GM21825 (cell line): ENCODE measurements around the gene TMEM141.

Source experiments
- ATAC-seq: cut with Tn5 transposase; IDR thresholded peaks from one replicate; pipeline ENCODE4 v1.9.1; 2021; ENCODE audit warnings: mild to moderate bottlenecking, moderate library complexity; ENCODE audit not compliant: unreplicated experiment

TMEM141 gene

DNA sequence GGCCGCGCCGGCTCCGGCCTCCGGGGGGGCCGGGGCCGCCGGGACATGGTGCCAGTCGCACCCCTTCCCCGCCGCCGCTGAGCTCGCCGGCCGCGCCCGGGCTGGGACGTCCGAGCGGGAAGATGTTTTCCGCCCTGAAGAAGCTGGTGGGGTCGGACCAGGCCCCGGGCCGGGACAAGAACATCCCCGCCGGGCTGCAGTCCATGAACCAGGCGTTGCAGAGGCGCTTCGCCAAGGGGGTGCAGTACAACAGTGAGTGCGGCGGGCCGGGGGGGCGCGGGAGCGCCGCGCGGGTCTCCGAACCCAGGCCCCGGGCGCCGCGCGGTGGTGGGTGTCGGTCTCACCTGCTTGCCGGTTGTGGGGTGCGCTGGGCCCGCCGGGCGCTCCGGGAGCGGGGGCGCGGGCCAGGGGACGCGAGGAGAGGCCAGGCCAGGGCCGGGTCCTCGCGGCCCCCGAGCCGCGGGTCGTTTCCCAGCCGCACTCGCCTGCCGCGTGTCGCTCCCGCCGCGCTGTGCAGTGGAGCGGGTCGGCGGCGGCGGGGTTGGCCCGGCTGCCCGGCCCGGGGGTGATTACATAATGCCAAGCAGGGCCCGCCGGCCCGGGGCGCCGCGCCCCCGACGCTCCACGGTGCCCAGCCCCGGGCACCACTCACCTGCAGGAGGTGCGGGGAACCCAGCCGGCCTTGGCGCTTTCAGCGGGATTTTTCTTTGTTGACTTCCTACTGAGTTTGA is 17.1 kb downstream of the TMEM141 start:
- peak; percentile 31 for ATAC-seq

DNA sequence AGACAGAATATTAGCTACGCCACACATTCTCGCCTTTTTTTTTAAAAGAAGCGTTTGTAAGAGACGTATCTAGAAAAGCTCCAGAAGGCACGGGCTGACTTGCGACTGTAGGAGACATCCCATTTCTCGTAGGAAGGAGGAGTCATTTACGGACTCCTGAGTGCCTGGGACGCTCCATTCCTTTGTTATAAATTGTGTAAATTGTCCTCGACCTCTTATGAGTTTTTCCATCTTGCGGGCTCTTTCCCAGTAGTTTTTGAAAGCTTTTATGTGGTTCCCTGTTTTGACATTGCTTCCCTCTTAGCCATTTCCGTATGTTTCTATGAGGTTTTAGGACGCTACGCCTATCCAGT is 17.6 kb downstream of the TMEM141 start:
- no peak for ATAC-seq

DNA sequence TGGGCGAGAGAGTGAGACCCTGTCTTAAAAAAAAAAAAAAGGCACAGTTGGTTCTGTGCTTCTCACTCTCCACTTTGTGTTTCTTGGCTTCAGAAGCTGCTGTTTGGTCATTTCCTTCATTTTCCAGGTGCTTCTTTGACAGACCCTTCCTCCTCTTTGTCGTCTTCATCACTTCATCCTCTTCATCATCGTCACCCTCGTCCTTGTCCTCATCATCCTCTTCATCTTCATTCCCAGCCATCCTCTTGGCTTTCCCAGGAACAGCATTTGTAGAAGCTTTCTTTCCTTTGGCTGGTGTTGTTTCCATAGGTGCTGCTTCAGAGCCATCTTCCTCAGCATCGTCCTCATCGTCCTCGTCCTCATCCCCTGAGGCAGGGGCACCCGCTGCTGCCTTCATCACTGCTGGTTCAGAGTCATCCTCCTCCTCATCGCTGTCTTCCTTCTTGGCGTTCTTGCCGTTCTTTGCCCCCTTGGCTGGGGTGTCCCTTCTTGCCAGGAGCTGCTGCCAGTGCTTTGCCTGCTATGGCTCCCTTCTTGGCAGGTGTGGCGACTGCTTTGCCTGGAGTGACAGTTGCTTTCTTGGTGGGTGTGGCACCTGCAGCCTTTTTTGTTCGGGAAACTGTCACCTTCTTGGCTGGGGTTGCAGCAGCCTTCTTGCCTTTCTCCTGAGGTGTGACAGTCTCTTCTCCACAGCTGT is 23.7 kb downstream of the TMEM141 start:
- ATAC-seq: no peak

DNA sequence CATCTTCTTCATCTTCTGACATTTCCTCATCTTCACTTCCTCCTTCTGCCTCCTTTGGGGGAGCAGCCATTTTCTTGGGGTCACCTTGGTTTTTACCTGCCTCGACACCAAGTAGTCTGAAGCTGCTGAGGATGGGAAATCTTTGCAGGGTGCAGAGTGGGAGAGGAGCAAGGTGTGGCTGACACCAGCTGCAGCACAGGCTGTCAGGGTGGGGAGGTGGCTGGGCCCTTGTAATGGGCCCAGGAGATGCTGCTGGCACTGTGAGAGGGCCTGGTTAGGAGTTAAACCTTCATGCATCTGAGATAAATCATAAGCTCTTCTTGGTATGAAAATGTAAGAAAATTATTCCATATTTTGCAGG is 24.3 kb downstream of the TMEM141 start:
- no peak for ATAC-seq

DNA sequence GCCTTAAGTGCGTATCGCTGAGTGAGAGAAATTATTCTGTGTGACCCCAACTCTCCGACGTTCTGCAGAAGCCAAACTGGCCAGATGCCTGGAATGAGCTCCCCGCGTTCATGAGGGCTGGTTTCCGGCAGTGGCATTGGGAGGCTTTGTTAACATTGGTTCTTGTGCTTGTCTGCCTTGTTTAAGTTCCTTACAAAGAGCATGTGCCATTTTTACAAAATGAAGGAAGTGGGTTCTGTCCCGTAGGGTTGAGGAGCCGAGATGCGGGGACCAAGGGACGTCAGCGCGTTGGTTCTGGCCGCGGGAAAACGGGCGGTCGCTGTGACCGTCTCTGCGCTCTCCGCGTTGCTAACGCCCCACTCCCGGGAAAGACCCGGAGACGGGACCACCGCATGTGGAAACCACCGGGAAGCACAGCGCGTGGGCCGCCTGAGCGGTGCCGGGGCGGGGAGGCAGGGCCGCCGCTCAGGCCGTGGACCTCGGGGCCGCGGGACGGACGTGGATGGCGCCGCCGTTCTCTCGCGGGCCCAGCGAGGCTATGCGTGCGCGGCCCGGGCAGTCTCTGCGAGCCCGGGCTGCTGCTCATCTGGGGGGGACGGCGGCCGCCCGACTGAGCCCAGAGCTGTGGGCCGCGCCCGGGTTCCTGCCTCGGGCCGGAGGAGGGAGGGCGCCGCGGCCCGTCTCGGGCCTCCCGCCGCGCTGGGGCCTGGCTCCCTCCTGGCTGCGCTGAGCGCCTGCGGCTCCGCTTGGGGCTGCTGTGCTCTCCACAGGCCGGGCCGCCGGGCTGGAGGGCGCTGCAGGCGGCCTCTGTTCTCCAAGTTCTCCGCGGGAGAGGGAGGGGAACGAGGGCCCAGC is 30.1 kb downstream of the TMEM141 start:
- no peak for ATAC-seq

DNA sequence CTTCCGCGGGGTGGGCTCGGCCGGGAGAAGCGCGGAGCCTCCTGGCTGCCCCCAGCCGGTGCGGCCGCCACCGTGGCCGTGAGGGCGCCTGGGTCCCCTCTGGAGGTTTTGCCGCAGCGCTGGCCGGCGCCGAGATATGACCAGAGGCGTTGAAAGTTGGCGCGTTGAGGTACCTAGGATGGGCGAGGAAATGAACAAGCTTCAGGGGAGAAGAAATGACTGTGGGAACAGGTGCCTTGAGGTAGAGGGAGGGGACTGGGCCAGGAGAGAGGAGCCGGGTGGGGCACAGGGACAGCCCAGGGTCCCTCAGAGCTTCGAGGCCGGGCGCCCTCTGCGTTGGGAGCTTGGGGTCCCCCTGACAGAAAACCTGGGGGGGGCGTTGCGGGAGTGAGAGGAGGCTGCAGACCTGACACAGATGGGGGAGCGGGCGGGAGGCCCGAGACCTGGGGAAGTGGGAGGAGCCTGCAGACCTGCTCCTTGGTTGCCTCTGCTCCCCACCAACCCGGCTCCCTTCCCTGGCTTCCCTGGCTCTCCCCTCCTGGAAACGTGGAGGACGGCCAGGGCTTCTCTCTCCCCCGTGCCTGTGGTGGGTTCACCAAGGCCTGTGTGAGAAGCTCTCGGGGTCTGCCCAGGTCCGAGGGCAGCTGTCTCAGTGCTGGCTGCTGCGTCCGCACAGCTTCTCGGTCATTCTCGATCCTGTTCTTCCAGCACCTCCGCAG is 30.8 kb downstream of the TMEM141 start:
- ATAC-seq: no peak

DNA sequence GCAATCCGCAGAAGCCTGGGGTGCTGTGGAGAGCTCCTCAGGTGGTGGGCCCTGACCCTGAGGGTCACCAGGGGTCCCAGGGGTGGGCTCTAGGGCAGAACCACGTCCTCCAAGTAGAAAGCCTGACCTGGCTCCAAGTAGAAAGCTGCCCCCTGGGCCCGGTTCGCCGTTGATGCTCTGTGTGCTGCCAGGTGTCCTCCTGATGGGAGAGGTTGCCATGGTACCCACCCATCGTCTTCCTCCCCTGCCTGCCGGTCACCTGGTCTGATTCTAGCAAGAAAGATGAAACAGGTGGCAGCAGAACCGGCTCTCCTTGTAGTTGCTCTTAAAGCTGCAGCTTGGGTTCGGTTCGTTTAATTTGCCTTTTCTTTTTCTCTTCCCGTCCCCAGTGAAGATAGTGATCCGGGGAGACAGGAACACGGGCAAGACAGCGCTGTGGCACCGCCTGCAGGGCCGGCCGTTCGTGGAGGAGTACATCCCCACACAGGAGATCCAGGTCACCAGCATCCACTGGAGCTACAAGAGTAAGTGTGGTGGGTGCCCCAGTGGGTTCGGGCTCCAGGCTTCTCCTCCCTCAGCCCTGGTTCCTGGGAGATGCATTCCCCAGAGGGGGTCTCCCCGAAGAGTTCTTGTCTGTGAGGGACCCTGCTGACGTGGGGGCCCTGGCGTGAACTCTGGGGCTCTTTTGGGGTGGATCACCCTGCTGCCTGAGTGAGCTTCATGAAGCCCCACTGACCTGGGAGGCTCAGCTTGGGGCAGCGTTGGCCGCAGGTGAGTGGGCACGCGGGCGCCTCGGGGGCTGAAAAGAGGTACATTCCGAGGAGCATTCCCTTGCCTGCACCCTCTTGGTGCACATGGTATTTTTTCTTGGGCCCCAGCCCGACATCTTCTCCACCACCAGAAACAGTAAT is 32.2 kb downstream of the TMEM141 start:
- no peak for ATAC-seq

DNA sequence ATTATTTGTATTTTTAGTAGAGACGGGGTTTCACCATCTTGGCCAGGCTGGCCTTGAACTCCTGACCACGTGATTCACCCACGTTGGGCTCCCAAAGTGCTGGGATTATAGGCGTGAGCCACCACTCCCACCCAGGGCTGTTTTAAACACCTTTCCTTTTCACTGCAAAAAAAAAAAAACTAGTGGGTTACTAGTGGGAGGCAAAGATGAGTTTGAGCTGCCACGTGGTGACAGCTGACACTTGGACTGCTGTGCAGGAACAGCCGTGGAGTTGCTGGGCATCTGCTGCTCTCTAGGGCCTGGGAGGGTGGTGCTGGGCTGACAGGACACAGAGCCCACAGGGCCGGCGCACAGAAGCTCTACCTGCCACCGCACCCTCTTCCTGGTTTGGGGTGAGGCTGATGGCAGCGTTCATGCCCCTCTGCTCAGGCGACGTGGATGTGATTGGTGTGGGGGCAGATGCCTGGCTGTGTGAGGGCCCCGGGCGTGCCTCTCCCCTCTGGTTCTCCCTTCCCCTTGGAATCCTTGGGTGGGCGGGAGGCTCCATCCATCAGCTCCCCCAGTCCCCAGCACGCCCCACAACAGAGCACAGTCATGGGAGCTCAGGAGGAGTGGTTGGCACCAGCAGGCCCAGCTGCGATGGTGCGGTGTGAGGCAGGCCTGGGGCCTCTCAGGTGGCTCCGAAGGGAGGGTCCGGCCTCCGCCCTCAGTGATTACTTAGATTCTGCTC is 33.5 kb downstream of the TMEM141 start:
- no peak for ATAC-seq

DNA sequence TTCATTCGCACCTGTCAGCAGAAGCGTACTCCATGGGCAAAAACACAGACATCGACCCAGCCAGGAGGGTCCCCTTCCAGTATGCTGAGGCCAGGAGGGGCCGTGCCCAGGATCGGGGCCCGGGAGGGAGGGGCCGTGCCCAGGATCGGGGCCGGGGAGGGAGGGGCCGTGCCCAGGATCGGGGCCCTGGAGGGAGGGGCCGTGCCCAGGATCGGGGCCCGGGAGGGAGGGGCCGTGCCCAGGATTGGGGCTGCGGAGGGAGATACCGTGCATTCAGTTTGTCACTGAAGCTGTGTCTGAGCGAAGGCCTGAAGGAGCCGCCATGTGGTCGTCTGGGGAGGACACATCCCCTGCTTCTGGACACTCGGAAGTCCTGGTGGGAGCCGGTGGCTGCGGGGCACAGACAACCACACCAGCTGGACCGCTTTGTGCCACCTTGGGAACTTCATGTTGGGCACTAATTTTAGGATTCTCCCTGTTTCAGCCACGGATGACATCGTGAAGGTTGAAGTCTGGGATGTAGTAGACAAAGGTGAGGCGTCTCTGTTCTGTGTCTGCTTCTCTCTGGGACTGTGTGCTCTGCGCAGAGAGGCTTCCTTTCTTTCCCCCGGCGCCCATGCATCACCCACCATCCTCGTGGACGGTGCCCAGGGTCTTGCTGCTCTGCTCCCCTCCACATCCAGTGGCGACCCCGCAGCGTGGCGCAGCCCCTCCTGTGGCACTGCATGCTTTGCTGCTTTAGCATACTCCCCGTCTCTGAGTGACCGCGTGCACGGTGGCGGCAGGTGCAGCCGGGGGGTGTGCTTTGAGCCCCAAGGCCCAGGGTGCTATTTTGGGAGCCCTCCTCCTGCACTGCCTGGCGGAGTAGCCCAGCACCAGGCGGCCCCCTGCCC is 34.4 kb downstream of the TMEM141 start:
- no peak for ATAC-seq

DNA sequence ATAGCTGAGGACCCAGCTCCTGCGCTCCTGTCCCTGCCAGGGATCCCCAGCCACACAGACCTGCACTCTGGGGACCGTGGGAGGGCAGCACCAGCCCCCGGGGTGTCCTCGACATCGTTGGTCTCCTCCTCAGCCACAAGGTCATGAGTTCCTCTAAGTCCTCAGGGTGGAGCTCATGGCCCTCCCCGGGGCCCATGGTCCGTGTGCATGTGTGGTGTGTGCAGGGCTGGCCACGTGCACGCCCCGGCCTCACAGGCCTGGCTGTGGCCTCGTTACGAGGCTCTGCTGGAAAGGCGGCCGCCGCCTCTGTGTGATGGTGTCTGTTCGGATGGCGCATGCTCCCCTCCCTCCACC is 35.0 kb downstream of the TMEM141 start:
- ATAC-seq: no peak

DNA sequence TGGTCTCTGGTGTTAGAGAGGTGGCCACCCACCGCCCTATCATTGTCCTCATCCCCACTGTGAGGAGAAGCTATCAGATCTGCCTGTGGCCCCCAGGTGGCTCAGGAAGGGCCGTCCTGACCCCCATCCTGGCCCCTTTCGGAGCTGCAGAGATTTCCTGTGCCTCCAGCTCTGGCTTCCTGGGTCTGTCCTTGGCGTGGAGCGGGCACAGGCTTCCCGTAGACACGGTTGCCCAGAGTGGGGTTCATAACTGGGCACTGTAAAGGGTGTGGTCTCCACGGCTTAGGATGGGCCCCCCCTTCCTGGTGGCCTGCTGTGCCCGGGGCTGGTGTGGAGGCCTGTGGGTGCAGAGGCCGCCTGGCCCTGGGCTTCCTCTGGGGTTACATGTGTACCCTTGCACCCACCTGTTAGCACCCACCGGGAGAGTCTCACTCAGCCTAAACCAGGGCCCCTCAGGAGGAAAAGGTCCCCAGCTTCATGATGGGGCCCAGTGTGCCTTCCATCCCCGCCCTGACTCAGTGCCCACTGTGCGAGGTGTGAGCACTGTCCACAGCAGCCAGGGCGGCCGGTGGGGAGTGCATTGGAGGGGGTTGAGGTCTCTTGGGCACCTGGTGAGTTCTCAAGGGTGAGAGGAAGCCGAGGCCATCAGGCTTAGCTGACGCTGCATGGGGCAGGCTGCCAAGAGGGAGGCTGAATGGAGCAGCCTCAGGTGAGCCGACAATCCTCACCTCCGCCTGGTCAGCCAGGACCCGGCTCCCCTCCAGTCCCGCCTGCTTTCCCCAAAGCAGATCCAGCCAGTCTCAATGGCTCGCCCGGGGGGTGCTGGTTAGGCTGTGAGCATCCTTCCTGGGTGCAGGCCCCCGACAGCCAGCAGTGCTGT is 35.8 kb downstream of the TMEM141 start:
- ATAC-seq: no peak

DNA sequence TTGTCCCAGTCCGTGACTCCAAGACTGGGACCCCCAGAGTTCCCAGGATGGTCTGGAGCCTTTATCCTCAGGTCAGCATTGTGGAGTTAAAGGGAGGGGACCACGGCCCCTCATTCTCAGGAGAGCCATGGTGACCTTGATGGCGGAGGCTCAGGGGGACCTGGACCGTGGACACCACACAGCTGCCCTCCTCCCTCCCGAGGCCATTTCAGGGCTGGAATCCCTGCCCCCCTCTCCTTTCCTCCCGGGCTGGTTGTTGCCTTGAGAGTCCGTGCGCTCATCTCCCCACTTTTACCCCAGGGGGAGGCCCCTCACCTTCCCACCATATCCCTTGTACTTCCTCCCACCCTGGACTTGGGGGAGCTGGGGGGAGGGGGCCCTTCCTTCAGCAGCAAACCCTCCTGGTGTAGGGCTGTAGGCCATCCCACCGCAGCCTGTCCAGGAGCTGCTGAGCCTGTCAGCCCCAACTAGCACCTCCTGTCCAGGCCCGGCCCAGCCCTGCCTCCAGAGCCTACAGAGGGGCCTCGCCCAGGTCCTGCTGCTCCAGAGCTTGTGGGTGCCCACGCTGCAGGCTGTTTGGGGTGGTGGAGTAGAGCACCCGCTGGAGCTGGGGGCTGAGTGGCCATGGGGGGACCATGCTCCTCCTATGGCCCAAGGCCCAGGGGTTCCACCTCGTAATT is 36.8 kb downstream of the TMEM141 start:
- no peak for ATAC-seq

DNA sequence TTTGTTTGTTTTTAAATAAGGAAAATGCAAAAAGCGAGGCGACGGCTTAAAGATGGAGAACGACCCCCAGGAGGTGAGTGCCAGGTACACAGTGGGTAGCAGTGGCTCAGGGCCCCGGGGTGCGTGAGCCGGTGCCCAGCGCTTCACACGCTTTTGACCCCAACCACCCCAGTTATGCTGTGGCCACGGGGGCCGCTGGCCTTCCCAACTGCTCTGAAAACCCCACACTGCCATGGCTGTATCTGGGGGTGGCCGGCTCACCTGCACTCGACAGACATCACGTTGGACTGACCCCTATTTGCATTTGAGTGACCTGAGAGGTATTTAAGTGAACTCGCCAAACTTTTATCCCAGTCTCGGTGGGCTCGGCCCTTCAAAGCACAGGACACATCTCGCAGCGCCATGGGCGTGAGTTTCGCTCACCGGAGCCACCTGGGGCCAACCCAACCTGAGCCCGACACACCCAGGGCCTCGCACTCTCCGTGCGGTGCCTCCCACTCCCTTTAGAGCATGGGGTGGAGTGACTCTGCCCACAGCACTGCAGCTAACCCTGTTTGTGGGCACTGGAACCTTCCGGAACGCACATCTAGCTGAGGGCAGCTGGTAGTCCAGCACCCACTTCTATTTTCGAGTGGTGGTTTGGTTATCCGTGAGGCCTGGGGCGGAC is 37.5 kb downstream of the TMEM141 start:
- no peak for ATAC-seq

DNA sequence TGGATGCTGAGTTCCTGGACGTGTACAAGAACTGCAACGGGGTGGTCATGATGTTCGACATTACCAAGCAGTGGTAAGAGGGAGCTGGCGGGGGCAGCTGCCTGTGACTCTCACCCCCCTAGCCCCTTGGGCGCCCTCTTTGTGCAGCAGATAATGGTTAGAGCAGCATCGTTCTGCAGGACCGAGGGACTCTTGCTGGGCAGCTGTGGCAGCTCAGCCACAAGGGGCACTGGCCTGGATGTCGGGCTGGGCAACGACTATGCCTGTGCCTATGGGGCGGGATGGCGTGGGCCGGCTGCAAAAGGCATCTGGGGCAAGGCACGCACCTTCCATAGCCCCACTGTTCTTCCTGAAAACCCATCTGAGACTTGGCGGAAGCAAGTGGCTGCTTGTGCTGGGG is 38.3 kb downstream of the TMEM141 start:
- ATAC-seq: no peak

DNA sequence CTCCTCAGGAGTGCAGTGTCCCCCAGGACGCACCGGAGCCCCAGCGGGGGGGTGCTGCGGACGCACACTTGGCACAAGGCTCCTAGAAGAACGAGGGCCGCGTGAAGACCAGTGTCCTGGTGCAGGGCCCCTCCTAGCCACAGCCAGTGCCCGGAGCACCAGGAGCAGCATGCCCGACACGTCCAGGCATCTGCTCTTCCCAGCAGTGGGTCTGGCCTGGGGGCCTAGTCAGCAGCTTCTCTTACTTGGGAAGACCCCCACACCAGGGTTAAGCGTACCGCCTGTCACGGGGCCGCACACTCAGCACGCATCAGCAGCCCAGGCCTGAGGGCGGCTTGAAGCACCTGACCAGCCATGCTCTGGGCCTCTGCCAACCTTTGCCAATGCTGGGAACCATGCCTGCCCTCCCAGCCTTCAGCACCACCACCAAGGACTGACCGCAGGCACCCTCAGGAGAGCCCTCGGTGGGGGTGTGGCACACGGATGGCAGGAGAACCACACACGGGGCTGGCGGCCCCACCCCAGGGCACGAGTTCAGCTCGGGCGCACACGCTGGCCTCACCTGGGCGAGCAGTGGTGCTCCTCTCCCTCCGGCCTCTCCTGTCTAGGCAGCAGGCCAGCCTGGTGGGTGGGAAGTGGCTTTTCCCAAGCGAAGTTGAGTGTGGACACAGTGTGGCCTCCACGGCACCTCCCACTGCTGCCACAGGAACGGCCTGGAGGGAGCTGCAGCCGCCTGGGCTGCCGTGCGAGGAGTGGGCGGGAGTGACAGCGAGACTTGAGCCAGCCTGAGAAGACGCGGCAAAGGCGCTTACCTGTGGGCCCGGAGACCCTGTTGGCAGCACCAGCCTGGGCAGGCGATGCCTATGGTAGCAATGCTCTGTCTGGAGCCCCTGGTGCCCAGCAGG is 39.1 kb downstream of the TMEM141 start:
- no peak for ATAC-seq
